Measurements from ENCODE around the gene ANKUB1. TPM values are rescaled to one million over a fixed set of nuclear protein-coding genes. Genes with fewer than 3 reads are reported as not detected.

Gene ANKUB1
- polyA plus RNA-seq, 12 donors = 0.16 to 0.61 (median 0.35) TPM; not detected in 8

DNA sequence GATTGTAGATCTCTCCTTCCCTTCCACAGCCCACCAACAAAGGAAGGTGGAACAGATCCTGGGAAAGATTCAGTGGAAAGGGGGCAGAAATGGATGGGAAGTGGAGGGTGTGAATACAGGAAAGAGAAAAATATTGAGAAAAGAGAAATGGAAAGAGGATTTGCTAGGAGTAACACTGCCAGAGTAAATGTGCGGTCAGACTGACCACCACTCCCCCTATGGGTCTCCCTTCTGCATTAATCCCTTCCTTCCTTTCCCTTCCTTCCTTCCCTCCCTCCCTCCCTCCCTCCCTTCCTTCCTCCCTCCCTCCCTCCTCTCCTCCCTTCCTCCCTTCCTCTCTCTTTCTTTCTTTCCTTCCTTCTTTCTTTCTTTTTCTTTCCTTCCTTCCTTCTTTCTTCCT lies 28.1 kb downstream of the ANKUB1 start:
- DNase-seq = no peak

DNA sequence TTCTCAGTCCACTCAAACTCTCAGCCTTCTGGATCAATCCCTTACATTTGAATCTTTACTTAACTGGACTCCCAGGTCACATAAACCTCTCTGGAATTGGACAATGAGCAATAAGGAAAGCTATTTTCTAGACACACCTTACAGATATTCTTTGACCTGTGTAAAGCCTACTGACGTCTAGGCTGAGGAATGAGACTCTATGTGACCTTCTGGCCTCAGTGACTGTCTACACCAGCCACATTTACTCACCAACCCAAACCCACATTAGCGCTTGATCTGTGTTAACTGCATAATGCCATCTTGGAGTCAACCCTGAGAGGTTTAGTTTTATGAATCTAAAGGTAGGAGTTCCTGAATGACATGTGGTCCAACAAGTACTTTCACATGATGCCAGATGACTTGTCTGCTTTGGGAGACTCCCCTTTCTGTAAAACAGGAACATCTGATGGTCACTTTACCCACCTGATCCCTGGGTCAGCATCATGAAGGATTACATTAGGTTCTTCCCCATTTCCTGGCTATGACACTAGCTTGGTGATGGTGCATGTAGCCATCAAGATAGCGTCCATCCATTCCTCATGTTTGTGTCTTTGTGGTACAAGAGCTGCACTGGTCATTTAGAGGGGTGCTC lies 28.7 kb downstream of the ANKUB1 start:
- no peak for DNase-seq

DNA sequence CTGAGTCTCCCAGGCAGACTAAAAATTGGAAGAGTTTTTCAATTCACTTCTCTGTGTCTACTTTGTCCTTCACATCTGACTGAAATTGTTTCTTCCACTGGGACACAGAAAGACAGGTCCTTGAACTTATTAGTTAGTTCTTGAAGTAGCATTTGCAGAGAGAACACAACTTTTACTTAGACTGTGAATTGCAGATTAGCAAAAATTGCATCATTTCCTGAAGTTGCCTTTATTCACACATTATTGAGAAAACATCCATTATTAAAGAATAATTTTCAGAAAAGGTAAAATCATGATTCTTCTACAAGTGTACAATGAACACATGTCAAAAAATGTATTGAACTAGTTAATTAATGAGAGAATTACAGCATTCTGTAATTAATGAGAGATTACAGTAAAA lies 38.6 kb downstream of the ANKUB1 start:
- no peak for DNase-seq

DNA sequence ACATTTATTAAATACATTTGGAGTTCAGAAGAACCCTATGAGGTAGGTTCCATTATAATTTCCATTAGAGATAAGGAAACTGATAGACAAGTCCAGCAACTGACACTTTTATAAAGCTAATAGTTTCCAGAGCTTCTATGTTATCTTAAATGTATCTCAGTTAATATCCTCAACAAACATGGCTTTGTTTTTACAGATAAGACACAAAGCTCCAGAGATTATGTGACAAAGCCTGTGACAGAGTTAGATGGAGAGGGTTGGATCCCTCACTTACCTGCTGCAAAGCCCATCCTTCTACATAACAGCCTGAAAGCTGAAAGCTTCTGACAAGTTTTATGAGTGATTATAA lies 39.6 kb downstream of the ANKUB1 start:
- no peak for DNase-seq

DNA sequence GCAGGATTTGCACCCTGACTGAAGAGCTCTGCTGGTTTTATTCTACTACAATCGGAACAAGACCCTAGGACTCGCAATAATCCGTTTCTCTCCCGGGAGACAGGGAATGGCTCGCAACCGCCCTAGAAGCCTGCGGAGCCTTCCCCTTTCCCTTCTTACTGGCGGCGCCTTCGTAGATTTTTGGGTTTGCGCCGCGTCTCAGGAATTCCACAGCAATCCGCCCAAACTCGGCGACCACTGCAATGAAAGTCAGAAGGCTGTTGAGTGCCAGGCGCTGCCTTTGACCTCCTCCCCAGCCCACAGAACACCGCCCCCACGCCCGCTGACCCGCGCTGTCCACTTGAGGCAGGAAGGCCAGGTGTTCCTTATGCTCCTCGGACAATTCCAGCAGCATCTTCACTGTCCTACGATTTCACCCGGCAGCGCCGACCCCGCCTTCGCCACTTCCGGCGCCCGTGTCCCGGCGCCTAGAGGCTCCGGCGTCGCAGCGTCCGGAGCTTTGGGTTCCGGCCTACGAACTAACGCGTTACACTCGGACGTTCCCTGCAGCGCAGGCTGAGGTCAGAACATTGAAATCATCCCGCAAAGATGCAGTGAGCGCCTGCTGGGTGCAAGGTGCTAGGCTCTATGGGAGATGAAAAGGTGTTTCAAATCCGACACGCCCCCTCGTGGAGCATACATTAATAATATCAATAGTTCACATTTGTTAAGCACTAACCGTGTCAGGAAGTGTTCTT lies 40.1 kb downstream of the ANKUB1 start, which contains the start of gene COMMD2:
TSS of gene COMMD2 (minus strand) at position 439 of the 737 bp plus-strand sequence. CDS start at position 394, 45 bp downstream.
- DNase-seq = peak; percentile 89

DNA sequence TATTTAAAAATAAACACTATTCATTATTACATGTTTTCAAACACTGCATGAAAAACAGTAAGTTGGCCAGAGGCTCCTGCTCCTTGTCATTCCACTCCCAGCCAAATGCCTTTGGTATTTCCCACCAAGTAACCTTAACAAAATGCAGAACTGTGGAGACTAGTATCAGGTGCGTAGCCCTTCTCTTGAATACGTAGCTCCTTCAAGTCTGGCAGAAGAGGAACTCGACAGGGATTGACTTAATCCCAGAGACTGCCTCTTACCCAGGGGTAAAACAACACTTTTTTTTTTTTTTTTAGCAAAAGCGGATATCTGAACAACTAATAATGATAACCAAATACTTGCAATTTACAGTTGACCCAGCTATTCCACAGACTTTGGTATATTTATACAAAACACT lies 40.8 kb downstream of the ANKUB1 start:
- DNase-seq = no peak

DNA sequence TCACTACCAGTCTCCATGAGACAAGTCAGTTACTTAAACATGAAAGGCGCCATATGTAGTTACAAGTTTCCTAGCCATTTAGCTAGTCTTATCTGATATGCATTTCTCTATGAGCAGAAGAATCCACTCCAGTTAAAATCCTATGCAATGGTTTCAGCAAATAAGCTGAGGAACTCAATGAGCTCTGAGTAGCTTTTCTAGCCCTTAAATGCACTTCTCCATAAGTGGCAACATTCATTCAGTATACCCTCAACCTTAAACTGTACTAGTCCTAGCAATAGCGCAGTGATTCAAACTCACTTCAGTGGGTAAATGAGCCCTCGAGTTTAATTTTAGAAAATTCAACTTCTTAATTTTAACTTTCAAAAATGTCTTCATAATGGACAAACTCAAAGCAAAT lies 47.7 kb downstream of the ANKUB1 start:
- no peak for DNase-seq

DNA sequence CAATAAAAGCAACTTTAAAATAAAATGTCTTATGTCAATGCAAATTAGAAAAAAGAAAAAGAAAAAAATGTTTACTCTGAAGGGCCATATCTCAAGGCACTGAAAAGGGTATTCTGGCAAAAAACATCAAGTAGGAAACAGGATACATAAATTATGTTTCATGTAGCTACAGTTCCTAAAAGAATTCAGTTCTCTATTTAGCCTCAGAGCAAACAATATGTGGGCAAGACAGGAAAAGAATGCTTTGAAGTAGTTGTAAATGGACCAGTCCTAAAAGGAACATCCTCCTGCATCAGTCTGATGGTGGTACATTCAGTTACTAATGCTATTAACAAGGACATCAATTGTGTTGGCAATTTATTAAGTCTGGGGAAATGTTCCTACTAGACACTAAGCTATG lies 48.2 kb downstream of the ANKUB1 start:
- no peak for DNase-seq

DNA sequence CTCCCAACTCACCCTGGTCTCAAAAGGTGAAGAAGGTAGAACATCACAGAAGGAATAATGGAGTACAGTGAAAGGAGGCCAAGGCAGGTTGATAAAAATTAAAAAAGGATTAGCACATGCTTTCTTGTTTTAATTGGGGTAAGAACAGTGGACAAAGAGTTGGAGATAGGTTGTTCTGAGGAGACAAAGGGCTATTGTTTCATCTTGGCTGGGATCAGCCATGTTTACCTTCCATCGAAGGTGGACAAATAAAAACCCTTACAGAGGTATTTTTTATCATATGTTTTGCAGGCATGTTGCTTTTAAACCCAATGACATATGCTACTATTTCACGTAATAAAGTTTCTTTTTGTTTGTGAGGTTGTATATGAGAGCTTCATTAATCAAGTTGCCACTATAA lies 53.0 kb downstream of the ANKUB1 start:
- no peak for DNase-seq

DNA sequence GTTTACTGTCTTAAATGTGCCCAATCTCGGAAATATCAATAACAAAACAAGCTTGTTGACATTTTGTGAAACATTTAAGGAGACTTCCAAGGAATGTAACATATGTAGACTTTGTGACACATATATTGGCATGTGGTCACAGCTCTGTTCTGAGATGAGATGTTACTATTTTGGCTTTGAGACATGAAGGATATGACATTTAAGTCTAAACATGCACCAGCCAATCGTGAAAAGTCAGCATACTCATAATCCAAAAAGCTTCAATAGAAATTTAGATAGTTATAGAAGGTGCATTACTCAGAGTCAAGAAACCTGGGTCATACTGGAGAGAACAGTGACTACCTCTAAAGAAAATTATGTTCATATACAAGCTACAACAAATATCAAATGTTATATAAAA lies 53.5 kb downstream of the ANKUB1 start:
- no peak for DNase-seq

DNA sequence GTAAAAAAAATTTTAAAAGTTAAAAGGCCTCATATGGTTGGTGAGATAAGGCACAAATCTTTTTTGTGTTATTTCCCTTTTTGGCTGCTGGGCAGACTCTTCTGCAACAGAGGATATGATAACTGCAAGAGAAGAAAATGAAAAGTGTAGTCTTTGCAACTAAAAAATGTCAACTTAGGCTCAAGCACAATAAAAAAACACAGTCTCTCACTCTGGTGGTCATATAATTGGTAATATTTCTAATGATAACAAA lies 55.5 kb downstream of the ANKUB1 start:
- DNase-seq = no peak

DNA sequence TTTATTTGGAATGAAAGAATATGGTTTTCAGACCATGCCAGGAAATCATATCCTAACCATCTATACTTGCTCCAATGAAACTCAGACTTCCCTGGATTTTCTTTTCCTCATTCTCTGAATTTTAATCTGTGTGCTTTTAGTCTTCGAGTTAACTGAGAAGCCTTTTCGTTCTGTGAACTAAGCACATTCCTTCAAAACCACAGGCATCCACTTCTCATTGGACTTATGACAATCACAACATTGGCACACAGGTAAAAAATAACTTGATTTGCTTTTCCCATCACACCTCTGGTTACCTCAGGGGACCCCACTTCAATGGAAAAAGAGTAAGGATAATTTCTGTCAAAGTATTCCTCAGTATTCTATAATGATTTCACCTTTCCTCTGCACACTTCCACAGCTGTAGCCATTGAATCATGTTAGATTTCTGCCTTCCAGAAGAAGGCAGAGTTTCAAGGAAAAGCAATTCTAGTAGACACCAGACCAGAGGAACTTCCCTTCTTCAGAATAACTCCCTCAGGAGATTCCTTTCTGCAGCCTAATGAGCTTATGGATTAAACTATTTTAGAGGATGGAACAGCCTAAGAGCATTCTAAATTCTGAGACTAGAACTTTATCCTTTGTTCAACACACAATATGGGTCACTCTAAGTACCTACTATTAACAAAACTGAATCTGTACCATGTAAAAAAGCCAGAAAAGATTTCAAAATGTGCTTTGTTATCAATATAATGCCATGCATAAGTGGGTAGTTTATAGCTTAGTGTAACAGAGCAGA lies 56.0 kb downstream of the ANKUB1 start:
- no peak for DNase-seq

DNA sequence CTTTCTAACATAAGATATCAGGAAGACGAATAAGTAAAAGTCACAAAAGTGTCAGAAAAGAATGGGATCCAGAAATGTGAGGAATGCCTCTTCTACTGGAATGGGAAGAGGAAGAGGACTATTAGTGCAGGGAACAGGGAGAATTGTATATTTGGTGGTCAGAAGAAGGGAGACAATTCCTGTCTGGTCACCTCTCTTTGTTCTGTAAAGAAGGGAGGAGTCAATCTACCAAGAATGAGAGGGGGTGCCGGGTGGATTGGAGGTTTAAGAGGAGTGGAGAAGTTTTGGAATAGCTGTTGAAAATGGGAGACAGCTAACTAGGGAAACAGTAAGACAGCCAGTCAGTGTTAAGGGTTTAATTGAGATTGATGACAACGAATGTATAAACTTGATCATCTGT lies 60.1 kb downstream of the ANKUB1 start:
- no peak for DNase-seq

DNA sequence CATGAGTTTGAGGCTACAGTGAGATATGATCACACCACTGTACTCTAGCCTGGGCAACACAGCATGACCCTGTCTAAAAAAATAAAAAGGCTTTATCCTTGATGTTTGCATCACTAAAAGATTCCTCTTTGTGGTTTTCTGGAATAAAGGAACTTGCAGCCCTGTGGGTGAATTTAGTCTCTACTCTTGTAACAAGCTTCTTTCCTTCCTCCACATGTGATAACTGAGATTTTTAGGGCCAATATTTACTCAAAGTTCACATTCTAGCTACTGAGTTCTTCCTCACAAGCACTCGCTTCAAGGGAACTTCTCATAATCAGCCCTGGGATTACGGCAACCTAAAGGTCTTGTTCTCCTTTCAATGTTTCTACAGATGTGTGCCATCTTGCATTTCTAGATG lies 64.7 kb downstream of the ANKUB1 start:
- DNase-seq = no peak

DNA sequence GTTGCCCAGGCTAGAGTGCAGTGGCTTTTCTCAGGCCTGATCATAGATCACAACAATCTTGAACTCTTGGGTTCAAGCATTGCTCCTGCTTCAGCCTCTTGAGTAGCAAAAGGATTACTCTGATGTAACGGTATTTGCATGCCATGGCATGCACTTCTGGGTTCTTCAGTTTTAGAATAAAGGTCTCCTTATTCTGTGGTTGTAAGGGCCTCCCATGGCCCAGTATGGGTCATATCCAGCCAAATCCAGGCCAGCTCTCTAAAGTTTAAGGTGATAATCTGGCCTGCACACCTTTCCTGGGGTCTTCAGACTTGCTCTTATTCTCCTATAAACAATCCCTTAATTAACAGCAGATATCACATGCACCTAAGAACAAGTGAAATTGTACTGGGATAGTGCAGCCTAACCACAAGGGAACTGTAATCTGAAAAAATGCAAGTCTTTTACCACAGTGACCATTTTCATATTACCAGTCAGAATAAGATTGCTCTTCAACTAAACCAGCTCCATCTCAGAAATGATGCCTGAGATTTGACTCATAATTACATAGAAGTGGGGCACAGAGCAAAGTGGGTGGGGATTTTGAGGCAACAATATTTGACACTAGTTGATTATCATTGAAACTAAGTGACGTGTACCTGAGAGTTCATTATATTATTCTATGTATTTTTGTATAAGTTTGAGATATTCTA lies 65.5 kb downstream of the ANKUB1 start:
- DNase-seq = no peak

DNA sequence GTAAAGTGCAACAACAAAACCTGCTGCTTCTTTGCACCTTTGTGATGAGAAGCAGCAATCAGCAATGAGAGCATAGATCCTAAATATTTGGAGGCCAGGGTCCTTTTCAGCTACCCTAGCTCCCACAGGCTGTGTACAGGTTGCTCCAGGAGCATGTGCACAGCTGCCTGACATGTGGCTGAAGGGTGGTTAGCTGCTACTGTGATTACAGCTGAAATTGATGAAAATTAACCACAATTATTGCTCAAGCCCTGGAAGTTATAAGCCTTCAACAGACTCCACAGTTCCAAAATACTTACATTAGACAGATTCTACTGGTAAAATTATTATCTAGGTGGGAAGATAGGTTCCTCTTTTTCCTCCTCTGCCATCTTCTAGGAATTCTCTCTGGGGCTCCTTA lies 68.6 kb downstream of the ANKUB1 start:
- no peak for DNase-seq

DNA sequence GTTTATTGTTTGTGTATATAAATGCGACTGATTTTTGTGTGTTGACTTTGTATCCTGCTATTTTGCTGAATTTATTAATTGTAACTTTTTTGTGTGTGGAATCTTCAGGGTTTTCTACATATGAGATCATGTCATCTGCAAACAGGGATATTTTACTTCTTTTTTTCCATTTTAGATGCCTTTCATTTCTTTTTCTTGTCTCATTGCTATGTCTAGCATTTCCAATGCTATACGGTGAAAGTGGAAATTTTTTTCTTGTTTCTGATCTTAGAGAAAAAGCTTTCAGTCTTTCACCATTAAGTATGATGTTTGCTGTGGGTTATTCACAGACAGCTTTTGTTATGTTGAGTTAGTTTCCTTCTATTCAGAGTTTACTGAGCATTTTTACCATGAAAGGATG lies 71.4 kb downstream of the ANKUB1 start:
- no peak for DNase-seq

DNA sequence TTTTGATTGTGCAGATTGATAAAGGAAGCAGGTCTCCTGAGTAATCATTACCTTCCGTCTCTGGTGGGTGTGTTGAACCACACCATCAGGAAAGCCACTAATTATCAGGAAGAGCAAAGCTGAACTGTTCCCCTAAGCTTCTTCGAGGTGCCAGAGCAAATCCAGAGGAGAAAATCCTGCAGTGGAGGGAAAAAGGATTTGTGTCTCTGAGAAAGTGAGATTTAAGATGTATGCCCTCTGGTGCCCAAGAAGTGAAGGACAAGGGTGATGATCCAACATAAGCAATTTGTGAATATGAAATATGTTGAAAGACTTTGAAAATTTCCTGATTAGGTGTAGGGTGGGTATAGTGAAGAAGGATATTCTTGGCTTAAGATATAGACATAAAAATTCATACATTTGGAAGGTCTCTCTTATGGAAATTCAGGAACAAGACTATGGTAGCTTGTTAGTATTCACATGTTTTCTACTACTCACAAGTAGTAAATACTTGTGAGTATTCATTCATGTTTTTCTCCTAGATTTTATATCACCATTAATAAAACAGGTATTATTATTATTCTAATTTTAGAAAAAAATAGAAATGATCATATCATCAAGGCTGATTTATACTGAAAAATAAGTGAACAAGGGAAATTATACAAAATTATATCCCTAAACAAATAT lies 74.8 kb downstream of the ANKUB1 start:
- peak; percentile 74 for DNase-seq

DNA sequence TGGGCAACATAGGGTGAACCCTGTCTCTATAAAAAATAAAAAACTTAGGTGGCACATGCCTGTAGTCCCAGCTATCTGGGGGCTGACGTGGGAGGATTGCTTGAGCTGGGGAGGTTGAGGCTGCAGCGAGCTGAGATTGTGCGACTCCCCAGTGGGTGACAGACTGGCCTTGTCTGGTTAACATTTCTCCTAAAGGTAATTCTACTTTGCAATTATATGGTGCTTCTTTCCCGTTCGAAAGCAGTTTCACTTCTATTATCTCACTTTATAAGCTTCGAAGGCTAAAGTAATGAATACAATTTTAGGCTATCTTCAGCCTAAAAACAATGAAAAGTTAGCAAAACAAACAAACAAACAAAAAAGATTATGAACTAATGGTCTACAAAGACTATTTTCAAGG lies 75.4 kb downstream of the ANKUB1 start:
- no peak for DNase-seq

DNA sequence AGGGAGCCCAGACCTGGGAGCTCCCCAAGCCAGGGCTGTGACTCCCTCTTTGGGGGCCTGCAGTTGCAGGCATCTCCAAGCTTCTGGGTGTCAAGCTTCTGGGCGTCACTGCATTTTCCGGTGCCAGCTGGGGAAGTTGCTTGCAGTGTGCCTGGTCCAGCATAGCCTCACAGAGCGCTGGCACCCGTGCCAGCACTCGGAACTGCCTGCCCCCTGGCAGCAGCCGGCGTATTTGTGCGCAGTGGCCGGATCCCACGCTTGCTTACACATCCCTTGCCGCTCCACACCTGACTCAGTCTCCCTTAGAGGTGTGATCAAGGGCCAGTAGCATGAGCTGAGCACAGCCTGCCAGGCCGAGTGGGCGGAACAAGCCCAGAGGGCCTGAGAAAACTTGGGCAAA lies 77.1 kb downstream of the ANKUB1 start:
- DNase-seq = no peak

DNA sequence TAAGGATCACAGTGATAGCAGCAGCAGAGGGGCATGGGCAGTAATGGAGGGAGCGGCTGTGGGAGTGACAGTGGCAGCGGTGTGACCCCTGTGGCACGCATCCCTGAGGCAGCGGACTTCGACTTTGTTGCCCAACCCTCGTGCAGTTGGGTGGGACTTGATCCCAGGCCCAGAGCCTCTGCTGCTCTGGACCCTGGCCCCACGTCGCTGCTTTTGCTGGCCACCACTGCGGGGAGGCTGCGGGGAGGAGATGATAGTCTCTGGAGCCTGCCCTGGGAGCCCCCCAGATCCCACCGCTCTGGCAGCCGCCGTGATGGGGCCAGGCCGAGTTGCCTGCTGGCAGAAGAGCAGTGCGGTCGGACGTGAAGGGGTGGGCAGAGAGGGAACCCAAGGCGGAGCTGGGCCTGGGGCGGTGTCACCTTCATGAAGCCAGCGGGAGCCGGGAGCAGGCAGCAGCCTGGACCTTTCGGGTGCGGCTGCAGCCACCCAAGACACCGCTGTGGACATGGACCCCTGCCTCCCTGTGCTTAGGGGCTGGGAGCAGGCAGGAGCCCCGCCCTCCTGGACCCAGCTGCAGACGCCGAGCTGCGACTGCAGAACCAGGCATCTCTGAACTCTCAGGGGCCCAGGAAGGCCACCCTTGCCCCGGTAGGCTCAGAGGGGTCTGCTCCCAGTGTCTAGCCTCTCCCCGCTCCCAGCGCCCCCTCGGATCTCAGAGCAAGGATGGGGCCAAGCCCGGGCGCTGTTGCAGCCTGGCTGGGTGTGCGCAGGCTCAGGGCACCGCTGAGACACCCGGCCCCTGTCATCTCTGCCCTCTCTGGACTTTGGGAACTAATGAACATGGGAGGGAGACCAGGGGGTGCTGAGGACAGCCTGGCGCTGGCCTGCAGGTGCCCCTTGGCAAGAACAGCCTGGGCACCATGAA lies 78.4 kb downstream of the ANKUB1 start:
- no peak for DNase-seq
